HG02840 (cell line): Measurements from ENCODE around the gene TMEM101.
"Not testable (repeated sequence)": the region's sequence is repeated elsewhere in the genome, so short reads cannot be mapped to it uniquely, and the experiment has no call there.

Source experiments
- ATAC-seq: cut with Tn5 transposase; IDR thresholded peaks from one replicate; pipeline ENCODE4 v1.9.1; 2021; ENCODE audit warnings: mild to moderate bottlenecking, moderate library complexity, moderate number of reproducible peaks; ENCODE audit not compliant: unreplicated experiment, low FRiP score

Gene TMEM101

GRCh38 chr17:44024853-44025252 lies 10.1 kb upstream of the TMEM101 start:
- no peak for ATAC-seq

- ATAC-seq, result no peak
These were observed 9.5 kb upstream of the TMEM101 start for GRCh38 chr17:44024271-44024663.

DNA sequence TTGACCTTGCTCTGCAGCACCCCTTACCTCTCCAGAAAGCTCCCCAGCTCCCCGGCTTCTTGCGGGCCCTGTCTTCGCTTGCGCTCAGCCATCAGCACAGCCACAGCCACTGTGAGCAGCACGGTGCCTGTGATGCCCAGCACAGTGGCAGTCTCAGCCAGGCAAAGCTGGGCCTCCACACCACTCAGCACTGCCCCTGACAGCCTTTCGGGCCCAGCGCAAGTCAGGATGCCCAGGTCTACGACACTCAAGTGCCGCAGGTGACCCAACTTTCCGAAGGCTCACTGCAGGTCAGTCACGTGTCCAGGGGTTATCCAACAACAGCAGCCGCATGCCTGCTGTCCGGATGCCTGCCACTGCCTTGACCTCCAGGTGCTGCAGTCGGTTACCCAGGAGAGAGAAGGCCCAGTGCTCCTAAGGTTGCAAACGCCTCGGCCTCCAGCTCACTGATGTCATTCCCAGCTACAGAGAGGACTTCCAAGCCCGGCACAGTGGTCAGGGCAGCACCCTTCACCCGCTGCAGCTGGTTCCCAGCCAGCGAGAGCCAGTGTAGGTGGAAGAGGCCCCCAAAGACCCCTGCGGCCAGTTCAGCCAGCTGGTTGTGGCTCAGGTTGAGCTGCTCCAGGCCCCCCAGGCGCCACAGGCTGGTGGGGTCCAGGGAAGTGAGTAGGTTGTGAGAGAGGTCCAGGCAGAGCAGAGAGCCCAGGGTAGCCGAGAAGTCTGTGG lies 8.9 kb upstream of the TMEM101 start:
- no peak for ATAC-seq

GRCh38 chr17:44022246-44022645 lies 7.5 kb upstream of the TMEM101 start:
- no peak for ATAC-seq

DNA sequence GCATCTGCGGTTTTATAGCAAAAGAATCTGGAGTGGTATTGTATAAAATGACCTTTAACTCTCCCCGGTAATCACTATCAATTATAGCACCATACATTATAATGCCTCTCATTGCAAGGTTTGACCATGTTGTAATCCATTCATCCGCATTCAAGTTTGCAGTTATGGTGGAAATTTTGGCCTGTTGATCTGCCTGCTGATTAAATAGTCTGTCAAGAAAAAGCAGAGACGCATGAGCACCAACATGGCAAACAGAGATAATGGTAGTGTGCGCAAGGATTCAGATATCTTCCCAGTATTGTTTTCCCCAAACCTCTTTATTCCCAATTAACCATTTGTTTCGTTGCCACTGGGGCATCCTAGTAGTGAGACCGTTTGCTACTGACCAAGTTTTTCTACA lies 6.5 kb upstream of the TMEM101 start:
- ATAC-seq, result not testable (repeated sequence)

DNA sequence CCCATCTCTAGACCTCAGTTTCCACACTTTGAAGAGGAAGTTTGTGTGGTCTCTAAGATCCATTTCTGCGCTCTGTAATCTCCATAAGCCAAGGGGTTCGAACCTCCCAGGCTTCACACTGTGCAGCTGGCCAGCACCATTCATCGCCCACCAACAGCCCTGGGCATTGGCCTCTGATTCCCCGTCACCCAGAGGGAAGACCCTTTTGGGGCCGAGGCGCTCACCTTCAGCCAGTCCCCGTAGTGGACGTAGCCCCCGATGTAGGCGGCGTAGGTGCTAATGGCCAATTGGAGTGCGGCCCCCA lies 678 bp downstream of the TMEM101 start:
- no peak for ATAC-seq

GRCh38 chr17:44012874-44013273 lies 1.9 kb downstream of the TMEM101 start:
- ATAC-seq, result no peak

DNA sequence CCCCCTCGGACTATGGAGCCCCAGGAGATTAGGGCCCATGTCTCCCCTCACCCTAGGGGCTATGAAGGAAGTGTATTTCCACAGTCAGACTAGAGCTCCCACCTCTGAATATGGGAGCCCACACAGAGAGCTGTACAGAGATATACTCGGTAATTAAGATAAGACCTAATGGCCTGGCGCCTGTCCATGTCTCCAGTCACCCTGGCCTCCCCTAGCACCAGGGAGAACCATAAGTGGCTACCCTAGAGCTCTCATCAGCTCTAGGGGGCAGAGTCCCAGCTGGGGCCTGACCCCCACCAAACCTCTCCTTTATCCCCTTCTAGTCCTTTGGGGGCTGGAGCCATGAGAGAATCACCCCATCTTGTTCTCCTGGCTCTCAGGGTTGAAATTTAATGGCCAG lies 2.4 kb downstream of the TMEM101 start:
- ATAC-seq, result no peak

- ATAC-seq, result no peak
These were observed 2.9 kb downstream of the TMEM101 start for GRCh38 chr17:44011876-44012275.

- ATAC-seq, result no peak
These were observed 3.7 kb downstream of the TMEM101 start for GRCh38 chr17:44010966-44011647.

GRCh38 chr17:44008205-44008909 lies 6.4 kb downstream of the TMEM101 start:
- ATAC-seq, result no peak

- no peak for ATAC-seq
These were observed 7.2 kb downstream of the TMEM101 start for GRCh38 chr17:44007346-44008204.

GRCh38 chr17:44006598-44007345 lies 8.0 kb downstream of the TMEM101 start:
- no peak for ATAC-seq

DNA sequence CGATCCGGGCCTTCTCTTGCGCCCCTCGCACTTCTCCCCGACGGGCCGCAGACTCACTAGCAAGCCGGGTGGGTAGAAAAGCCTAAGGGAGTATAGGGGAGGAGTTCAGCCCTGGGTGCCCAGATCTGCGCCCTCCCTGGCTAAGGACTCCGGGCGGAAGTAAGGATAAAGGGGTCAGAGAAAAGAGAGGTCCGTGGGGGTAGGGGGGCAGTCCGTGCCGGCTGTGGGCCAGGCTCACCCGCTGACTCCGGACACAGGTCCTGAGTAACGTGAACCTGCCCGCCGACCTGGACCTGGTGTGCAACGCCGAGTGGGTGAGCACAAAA lies 8.5 kb downstream of the TMEM101 start:
- ATAC-seq, result no peak

DNA sequence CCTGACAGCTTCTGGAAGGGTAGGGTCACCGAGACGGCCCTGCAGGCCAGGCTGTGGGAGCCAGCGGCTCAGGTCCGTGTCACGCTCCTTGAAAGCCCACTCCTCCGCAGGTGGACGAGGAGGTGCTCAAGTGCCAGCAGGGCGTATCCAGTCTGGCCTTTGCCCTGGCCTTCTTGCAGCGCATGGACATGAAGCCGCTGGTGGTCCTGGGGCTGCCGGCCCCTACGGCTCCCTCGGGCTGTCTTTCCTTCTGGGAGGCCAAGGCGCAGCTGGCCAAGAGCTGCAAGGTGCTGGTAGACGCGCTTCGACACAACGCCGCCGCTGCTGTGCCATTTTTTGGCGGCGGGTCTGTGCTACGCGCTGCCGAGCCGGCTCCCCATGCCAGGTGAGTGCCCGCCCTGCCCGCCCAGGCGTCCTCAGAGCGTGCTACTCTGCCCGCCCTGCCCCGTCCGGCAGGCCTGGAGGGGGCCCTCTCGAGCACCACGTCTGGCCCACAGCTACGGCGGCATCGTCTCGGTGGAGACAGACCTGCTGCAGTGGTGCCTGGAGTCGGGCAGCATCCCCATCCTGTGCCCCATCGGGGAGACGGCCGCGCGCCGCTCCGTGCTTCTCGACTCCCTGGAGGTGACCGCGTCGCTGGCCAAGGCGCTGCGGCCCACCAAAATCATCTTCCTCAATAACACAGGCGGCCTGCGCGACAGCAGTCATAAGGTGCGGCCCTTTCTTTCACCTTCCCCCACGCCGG lies 9.1 kb downstream of the TMEM101 start:
- ATAC-seq, result no peak

- ATAC-seq, result no peak
These were observed 9.8 kb downstream of the TMEM101 start for GRCh38 chr17:44004761-44005526.

- ATAC-seq, result no peak
These were observed 10.5 kb downstream of the TMEM101 start, which contains the start of gene NAGS for GRCh38 chr17:44004077-44004760. Gene NAGS, plus strand, starts transcription at chr17:44004622. Its CDS starts 42 bp downstream, at chr17:44004664.

DNA sequence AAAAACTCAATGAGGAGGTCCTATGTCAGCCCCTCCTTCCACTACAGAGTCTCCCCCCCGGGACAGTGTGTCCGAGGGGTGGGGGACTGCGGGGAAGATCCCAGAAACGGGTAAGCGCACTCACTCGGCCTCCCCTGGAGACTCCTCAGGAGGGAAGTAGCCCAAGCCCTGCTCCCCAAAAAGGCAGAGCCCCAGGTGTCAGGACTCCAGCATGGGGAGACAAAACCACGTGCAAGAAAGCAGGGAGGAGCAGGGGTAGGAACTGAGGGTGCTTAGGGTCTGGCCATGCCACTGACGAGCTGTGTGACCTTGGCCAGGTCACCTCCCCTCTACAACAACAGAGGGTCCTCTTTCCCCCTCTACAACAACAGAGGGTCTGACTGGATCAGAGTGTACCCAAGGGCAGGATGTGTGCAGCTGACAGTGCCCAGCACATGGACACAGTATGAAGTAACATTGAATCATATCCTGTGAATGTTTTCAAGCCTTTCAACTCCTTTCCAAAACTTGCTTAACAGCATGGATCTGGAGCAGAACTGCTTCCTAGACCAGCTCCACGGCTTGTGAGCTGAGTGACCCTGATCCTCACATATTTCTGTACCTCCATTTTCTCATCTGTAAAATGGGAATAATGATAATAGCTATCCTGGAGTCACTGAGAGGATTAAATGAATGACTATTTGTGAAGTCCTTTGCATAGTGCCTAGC lies 12.5 kb downstream of the TMEM101 start:
- no peak for ATAC-seq
